GM20000 (cell line): ENCODE measurements around the gene CUL4A.
"Not testable (repeated sequence)": the region's sequence is repeated elsewhere in the genome, so short reads cannot be mapped to it uniquely, and the experiment has no call there.

Experiments used
- DNase-seq: peaks from one replicate; pipeline ENCODE4 v3.0.0; 2012; ENCODE audit warnings: low spot score
- TF ChIP-seq, protein P1 (sequence below): IDR thresholded peaks from 2 replicates; pipeline ENCODE4 v1.5.1; 2012; ENCODE audit warnings: mild to moderate bottlenecking, control low read depth; ENCODE audit errors: extremely low read depth, missing control alignments

The CUL4A gene

DNA sequence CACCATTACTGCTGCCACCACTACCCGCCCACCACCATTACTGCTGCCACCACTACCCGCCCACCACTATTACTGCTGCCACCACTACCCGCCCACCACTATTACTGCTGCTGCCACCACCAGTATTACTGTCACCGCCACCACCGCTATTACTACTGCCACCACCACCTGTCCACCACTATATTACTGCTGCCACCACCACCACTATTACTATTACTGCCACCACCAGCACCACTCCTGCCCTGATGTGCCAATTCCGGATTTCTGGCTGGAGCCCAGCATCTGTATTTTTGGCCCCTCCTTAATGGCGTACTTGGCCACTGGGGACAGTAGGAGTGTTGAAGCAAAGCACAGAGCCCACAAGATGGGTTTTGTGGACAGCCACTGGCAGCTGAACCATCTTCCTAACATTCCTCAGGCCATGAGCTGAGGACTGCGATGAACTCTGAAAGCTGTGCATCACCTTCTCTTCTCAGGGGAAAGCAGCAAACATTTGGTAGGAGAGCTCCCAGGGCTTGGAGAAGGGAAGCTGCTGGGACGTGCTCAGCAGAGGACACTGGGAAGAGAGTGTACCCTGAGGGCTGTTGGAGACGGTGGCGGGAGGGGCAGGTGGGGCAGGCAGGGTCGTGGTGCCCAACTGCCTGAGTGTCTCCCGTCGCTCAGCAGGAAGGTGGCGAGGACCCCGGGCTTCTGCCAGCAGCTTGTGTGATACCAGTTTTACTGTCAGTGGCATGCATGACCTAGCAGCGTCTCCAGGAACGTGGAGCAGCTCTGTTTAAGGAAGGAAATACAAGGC lies 23.0 kb downstream of the CUL4A start:
- TF ChIP-seq, protein P1, sequence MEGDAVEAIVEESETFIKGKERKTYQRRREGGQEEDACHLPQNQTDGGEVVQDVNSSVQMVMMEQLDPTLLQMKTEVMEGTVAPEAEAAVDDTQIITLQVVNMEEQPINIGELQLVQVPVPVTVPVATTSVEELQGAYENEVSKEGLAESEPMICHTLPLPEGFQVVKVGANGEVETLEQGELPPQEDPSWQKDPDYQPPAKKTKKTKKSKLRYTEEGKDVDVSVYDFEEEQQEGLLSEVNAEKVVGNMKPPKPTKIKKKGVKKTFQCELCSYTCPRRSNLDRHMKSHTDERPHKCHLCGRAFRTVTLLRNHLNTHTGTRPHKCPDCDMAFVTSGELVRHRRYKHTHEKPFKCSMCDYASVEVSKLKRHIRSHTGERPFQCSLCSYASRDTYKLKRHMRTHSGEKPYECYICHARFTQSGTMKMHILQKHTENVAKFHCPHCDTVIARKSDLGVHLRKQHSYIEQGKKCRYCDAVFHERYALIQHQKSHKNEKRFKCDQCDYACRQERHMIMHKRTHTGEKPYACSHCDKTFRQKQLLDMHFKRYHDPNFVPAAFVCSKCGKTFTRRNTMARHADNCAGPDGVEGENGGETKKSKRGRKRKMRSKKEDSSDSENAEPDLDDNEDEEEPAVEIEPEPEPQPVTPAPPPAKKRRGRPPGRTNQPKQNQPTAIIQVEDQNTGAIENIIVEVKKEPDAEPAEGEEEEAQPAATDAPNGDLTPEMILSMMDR, result no peak
- no peak for DNase-seq

DNA sequence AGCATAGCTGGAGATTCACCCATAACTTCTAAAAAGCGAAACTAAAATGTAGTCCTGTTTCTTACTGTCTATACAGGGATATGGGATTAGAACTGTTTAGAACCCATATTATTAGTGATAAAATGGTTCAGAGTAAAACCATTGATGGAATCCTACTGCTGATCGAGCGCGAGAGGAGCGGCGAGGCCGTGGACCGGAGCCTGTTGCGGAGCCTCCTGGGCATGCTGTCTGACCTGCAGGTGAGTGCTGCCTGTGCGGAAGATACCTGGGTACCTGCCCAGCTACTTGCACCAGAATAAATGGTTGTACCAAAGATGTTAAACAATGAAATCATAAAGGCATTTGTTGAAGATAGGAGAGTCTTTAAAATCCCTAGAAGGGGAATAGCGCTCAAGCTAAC lies 23.7 kb downstream of the CUL4A start:
- TF ChIP-seq, protein P1, result no peak
- no peak for DNase-seq

DNA sequence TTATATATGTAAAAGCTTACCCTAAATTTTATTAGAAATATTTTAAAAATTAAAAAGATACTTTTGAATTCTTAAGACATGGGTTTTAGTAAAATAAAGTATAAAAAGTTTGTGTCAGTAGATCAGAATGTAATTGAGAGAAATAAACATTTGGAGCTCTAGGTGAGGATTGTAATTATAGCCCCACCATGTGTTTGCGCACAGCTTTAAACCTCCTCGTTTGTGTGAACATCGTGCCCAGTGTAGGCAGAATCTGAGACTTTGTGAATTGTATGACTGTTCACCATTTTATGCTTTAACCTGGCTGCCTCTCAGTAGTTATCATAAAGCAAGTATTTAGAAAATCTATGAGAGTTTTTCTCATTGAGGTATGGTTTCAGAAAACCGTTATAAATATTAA lies 29.1 kb downstream of the CUL4A start:
- DNase-seq, result no peak
- TF ChIP-seq, protein P1, result no peak

DNA sequence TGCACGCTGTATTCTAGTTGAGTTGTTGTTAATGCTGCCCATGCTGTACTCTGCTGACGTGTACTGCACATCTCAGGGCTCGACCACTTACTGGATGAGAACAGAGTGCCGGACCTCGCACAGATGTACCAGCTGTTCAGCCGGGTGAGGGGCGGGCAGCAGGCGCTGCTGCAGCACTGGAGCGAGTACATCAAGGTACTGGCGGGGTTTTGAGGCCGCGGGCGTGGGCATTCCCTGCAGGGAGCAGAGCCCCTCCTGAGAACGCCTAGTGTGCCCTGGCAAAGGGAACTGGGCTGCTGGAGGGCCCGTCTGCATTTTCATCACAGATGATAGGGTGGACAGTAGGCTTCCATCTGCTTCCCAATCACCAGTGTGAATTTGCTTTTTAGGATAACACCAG lies 29.9 kb downstream of the CUL4A start:
- TF ChIP-seq, protein P1, result no peak
- no peak for DNase-seq

DNA sequence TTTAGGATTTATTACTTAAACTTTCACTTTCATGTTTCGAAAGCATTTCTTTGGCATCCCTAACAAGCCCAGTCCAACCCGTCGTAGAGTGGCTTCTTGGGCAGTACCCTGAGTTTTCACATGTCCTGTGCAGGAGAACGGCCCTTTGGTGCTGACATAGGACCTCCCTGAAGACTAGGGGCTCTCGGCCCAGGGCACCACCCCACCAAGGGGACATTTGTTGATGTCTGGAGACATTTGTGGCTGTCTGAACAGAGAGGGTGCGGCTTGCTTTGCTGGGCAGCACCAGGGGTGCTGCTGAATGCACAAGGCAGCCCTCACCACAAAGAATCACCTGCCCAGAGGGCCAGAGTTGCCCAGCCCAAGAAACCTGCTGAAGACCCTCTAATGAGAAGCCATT lies 30.6 kb downstream of the CUL4A start:
- DNase-seq, result no peak
- TF ChIP-seq, protein P1, result no peak

DNA sequence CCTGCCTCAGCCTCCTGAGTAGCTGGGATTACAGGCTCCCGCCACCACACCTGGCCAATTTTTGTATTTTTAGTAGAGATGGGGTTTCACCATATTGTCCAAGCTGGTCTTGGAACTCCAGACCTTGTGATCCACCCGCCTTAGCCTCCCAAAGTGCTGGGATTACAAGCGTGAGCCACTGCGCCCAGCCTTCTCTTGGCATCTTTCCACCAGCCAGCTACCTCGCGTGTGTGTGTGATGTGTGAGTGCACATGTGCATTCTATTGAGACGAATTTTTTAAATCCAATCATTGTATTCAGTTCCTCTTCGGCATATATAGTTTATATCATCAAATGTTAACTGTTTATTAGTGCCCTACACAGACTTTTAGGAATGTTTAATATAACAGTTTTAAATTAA lies 32.2 kb downstream of the CUL4A start:
- DNase-seq, result not testable (repeated sequence)

DNA sequence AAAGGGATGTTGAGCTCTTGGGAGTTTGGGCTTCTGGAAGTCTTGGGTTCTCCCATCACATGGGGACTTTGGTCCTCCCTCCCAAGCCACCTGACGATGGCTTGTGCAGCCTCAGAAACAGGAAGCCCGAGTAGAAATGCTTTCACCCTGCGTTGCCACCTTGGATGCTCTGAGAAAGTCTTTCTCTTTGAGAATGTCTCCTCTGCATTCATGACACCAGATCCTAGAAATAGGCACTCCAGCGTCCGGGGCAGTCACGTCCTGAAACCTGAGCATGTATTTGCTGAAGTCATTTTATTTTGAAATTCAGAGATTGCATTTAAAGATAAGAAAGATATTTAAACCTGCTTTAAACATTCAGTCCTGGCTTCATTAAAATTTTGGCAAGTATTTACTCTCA lies 34.4 kb downstream of the CUL4A start:
- TF ChIP-seq, protein P1, result no peak
- DNase-seq, result no peak
